CD8-positive, alpha-beta memory T cell (primary cell): ENCODE data around the gene CDS2. TPM values are rescaled to one million over a fixed set of nuclear protein-coding genes. Genes with fewer than 3 reads are reported as not detected.
"Not testable (repeated sequence)": the region's sequence is repeated elsewhere in the genome, so short reads cannot be mapped to it uniquely, and the experiment has no call there.

Source experiments
- CTCF ChIA-PET: fragments of 350-600 bp; sonication (Branson Sonifier 250); formaldehyde crosslinking; loops from one replicate; lab custom pipeline; 2021; ENCODE audit warnings: antibody characterized with exemption; lab: Charles Lee
- POLR2A ChIA-PET: fragments of 350-600 bp; sonication (Branson Sonifier 250); formaldehyde crosslinking; loops from one replicate; lab custom pipeline; 2021; ENCODE audit warnings: antibody characterized with exemption; lab: Charles Lee
- DNase-seq, 5 donors: peaks; one replicate each; pipeline versions ENCODE4 v3.0.0 to v3.0.0-alpha.2; 2020 to 2022; ENCODE audit warnings: mixed read lengths in 1 of 5
- H3K27ac ChIP-seq: one replicate; pipeline ENCODE4 v1.7.0; 2013; ENCODE audit warnings: low read depth, mild to moderate bottlenecking, low read length, moderate library complexity
- H3K27me3 ChIP-seq: 2 replicates; pipeline ENCODE4 v1.7.0; 2013; ENCODE audit warnings: low read length, mild to moderate bottlenecking; ENCODE audit not compliant: insufficient read depth, poor library complexity, severe bottlenecking
- H3K36me3 ChIP-seq: 2 replicates; pipeline ENCODE4 v1.7.0; 2013; ENCODE audit warnings: mild to moderate bottlenecking, low read length, moderate library complexity; ENCODE audit not compliant: insufficient read depth
- H3K4me1 ChIP-seq: 2 replicates; pipeline ENCODE4 v1.7.0; 2013; ENCODE audit warnings: mild to moderate bottlenecking, low read length, moderate library complexity; ENCODE audit not compliant: insufficient read depth
- H3K4me3 ChIP-seq: 2 replicates; pipeline ENCODE4 v1.7.0; 2013; ENCODE audit warnings: mild to moderate bottlenecking, low read length
- H3K9me3 ChIP-seq: 2 replicates; pipeline ENCODE4 v1.7.0; 2013; ENCODE audit warnings: mild to moderate bottlenecking, low read length
- H3K27ac Mint-ChIP-seq, 8 donors: one replicate each; pipeline ENCODE4 v1.8.0; 2020 to 2021; ENCODE audit warnings: mixed read lengths in 8 of 8, mild to moderate bottlenecking in 6 of 8, inconsistent platforms in 3 of 8, moderate library complexity in 3 of 8
- H3K27me3 Mint-ChIP-seq, 2 donors: one replicate each; pipeline ENCODE4 v1.8.0; 2020 to 2021; ENCODE audit warnings: mixed read lengths in 2 of 2, mild to moderate bottlenecking in 1 of 2, moderate library complexity in 1 of 2
- H3K36me3 Mint-ChIP-seq, 3 donors: one replicate each; pipeline ENCODE4 v1.8.0; 2020 to 2021; ENCODE audit warnings: mixed read lengths in 3 of 3, inconsistent platforms in 1 of 3, mild to moderate bottlenecking in 1 of 3
- H3K4me1 Mint-ChIP-seq, 3 donors: one replicate each; pipeline ENCODE4 v1.8.0; 2020 to 2021; ENCODE audit warnings: mixed read lengths in 3 of 3, inconsistent platforms in 1 of 3, mild to moderate bottlenecking in 1 of 3
- H3K4me3 Mint-ChIP-seq, 7 donors: one replicate each; pipeline ENCODE4 v1.8.0; 2020 to 2021; ENCODE audit warnings: mixed read lengths in 7 of 7, mild to moderate bottlenecking in 6 of 7, moderate library complexity in 4 of 7, inconsistent platforms in 2 of 7
- H3K9me3 Mint-ChIP-seq, 5 donors: one replicate each; pipeline ENCODE4 v1.8.0; 2020 to 2022; ENCODE audit warnings: mixed read lengths in 5 of 5, mild to moderate bottlenecking in 3 of 5, moderate library complexity in 2 of 5, inconsistent platforms in 1 of 5
- polyA plus RNA-seq: library from polyadenylated mRNA; unstranded; fragments of 300-500 nt; fragmentation: Illumina TruSeq; gene quantifications from one replicate; pipeline ENCODE4 v1.2.3, GENCODE V29; 2021
- total RNA-seq, 2 experiments: library from RNA; stranded (reverse); gene quantifications; one replicate each; pipeline ENCODE4 v1.2.3, GENCODE V29; 2021

The CDS2 gene
- total and polyA plus RNA-seq, 3 experiments from 2014 or later: 48.3 to 57.3 (median 55.3) TPM

DNA sequence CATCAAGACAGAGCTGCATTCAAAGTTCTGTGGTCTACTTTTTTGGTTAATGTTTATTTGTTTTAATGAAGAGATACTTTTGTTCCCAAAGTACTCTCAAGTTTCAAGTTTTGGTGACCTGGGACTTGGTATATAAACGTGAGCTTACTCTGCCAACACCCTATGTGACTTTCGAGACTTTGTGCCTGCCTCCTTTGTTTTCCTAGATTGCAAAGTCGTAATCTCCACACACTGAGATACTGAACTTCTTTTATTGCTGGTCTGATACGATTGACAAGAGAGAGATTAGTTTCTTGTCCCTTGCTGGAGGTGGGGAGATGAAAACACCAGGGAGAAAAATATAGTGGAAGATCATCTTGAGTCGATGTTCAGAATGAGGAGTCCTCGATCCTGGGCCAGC lies 34.9 kb upstream of the CDS2 start:
- Histone ChIP-seq H3K36me3 (no peaks in the 10 kb centered on the region), H3K4me3 (no peak overlapping the region), H3K4me1 (peaks cover 8% of the 10 kb centered on the region), H3K9me3 (no peaks in the 10 kb centered on the region), H3K27me3 (no peaks in the 10 kb centered on the region), H3K27ac (no peak overlapping the region)
- ChIA-PET CTCF (interaction anchor here (1.1 to 2.0 kb wide), 2 partner anchors 9 to 13 kb away, joined by 3 to 10 read pairs; no protein-coding TSS in a partner anchor), POLR2A (interaction anchor here (0.7 kb wide), 1 partner anchor 179 kb away, joined by 8 read pairs; no protein-coding TSS in a partner anchor)
- Mint-ChIP-seq H3K36me3 (peaks cover 4 to 29% (median 6%) of the 10 kb centered on the region in 3 donors), H3K9me3 (no peaks in the 10 kb centered on the region), H3K4me3 (no peak overlapping the region), H3K27me3 (no peaks in the 10 kb centered on the region), H3K27ac (peak overlapping the region in 6 of 8 donors; percentile 2 to 69 (median 56)), H3K4me1 (peaks cover 11 to 15% (median 13%) of the 10 kb centered on the region in 3 donors)
- DNase-seq: no peak

DNA sequence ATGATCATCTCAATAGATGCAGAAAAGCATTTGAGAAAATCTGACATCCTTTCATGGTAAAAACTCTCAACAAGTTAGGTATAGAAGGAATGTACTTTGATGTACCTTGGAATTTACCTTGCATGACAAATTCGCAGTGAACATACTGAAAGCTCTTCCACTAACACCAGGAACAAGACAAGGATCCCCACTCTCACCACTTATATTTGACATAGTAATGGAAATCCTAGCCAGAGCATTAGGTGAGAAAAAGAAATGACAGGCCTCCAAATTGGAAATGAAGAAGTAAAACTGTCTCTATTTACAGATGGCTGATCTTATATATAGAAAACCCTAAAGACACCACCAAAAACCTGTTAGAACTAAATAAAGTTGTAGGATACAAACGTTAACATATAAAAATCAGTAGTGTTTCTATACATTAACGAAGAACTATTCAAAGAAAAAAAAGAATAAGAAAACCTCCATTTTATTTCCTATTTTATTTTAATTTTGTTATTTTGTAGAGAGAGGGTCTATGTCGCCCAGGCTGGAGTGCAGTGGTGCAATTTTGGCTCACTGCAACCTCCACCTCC lies 34.0 kb upstream of the CDS2 start:
- Mint-ChIP-seq H3K27me3 (no peaks in the 10 kb centered on the region), H3K9me3 (no peaks in the 10 kb centered on the region), H3K4me1 (peaks cover 11 to 15% (median 13%) of the 10 kb centered on the region in 3 donors), H3K4me3 (no peak overlapping the region), H3K36me3 (peaks cover 4 to 34% (median 6%) of the 10 kb centered on the region in 3 donors), H3K27ac (peak overlapping the region in 3 of 8 donors; percentile 30 to 58 (median 55))
- Histone ChIP-seq H3K4me1 (peaks cover 8% of the 10 kb centered on the region), H3K9me3 (no peaks in the 10 kb centered on the region), H3K27ac (no peak overlapping the region), H3K36me3 (no peaks in the 10 kb centered on the region), H3K27me3 (no peaks in the 10 kb centered on the region), H3K4me3 (no peak overlapping the region)
- POLR2A ChIA-PET: interaction anchor here (0.7 kb wide), 1 partner anchor 180 kb away, joined by 8 read pairs; no protein-coding TSS in a partner anchor
- CTCF ChIA-PET: interaction anchor here (2.0 kb wide), 1 partner anchor 8 kb away, joined by 10 read pairs; no protein-coding TSS in a partner anchor
- DNase-seq: no peak

DNA sequence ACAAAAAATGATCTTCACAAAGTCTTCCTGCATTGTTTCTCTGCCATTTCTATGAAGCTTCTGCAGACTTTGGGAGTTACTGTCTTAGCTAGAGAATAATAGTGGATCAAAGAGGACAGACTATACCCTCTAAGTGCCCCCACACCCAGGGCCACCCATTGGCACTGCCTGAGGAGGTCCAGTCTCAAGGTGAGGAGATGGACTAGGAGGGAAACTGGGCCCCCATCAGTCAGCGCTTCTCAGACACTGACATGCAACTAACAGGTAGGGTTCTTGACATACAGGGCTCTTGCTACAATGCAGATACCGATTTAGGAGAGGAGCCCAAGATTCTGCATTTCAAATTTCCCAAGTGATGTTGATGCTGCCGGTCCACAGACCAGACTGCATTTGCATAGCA lies 31.4 kb upstream of the CDS2 start:
- peaks cover 8 to 55% (median 11%) of the 10 kb centered on the region in 3 donors for H3K36me3 Mint-ChIP-seq
- no peak overlapping the region for H3K4me3 Mint-ChIP-seq
- no peaks in the 10 kb centered on the region for H3K27me3 Mint-ChIP-seq
- Histone ChIP-seq H3K27me3 (no peaks in the 10 kb centered on the region), H3K4me3 (no peak overlapping the region), H3K9me3 (no peaks in the 10 kb centered on the region), H3K27ac (no peak overlapping the region), H3K4me1 (peaks cover under 1% of the 10 kb centered on the region), H3K36me3 (peaks cover 6% of the 10 kb centered on the region)
- no peak for DNase-seq
- peaks cover 3 to 4% (median 4%) of the 10 kb centered on the region in 3 donors for H3K4me1 Mint-ChIP-seq
- CTCF ChIA-PET: interaction anchor here (0.7 to 8.0 kb wide), 2 partner anchors 9 to 40 kb away, joined by 3 to 62 read pairs; no protein-coding TSS in a partner anchor
- peak overlapping the region in 3 of 8 donors; percentile 52 to 86 (median 86) for H3K27ac Mint-ChIP-seq
- no peaks in the 10 kb centered on the region for H3K9me3 Mint-ChIP-seq
- POLR2A ChIA-PET: interaction anchor here (0.5 kb wide), 1 partner anchor 57 kb away, joined by 3 read pairs; no protein-coding TSS in a partner anchor

DNA sequence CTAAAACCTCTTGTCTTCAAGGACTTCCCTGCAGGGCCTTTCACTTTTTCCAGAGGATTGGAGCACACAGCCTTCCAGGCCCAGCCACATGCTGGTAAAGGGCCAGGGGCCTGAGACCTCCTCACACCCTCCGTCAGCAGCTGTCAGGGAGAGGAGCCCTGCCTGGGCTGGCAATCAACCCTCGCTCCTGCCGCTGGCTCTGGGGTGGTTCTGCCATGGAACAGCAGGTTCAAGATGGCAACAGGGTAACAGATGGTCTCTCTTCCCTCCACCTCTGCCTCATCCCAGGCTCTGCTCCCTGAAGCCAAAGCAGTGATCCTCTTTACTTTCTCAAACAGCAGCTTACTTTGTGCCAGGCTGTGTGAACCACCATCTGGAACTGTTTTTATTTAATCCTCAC lies 30.9 kb upstream of the CDS2 start:
- Mint-ChIP-seq H3K27me3 (no peaks in the 10 kb centered on the region), H3K4me3 (no peak overlapping the region), H3K9me3 (no peaks in the 10 kb centered on the region), H3K36me3 (peaks cover 12 to 56% (median 14%) of the 10 kb centered on the region in 3 donors), H3K4me1 (peaks cover 6% of the 10 kb centered on the region in 3 donors), H3K27ac (peak overlapping the region in 4 of 8 donors; percentile 20 to 81 (median 50))
- DNase-seq: no peak
- ChIA-PET POLR2A (interaction anchor here (1.1 kb wide), 1 partner anchor 16 kb away, joined by 3 read pairs; no protein-coding TSS in a partner anchor), CTCF (interaction anchor here (0.7 to 8.0 kb wide), 2 partner anchors 10 to 40 kb away, joined by 3 to 62 read pairs; no protein-coding TSS in a partner anchor)
- no peak overlapping the region for H3K27ac ChIP-seq
- H3K9me3 ChIP-seq: no peaks in the 10 kb centered on the region
- no peak overlapping the region for H3K4me3 ChIP-seq
- H3K36me3 ChIP-seq: peaks cover 9% of the 10 kb centered on the region
- H3K27me3 ChIP-seq: no peaks in the 10 kb centered on the region
- peaks cover 5% of the 10 kb centered on the region for H3K4me1 ChIP-seq

DNA sequence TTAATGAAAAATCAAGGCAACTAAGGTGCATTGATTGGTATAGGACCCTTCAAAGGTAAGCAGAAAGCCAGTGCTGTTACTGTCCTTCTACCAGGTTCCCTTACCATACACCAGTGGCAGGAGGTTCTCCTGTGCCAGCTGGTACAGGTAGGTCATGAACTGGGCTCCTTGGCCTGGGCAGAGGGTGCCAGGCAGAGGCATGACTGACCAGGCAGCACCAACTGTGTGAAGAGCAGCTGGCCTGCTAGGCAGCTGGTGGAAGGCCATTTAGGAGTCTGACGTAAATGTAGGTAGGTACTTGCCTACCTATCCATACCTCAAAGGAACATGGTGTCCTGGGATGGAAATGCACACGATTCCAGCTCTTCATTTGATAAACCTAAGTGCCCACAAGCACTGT lies 30.3 kb upstream of the CDS2 start:
- Mint-ChIP-seq H3K27ac (peak overlapping the region in 3 of 8 donors; percentile 20 to 76 (median 47)), H3K4me1 (peaks cover 10% of the 10 kb centered on the region in 3 donors), H3K27me3 (no peaks in the 10 kb centered on the region)

DNA sequence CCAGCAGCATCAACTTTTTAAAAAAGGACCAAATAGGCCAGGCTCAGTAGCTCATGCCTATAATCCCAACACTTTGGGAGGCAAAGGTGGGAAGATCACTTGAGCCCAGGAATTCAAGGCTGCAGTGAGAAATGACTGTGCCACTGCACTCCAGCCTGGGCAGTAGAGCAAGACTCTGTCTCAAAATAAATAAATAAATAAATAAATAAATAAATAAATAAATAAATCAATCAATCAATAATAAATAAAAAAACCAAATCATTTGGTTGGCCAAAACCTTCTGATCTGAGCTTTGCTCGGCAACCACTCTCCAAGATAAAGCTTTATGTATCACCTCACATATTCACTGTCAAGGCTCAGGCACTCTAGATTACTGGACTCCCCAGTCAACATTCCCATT lies 27.8 kb upstream of the CDS2 start:
- H3K4me3 Mint-ChIP-seq, POLR2A ChIA-PET, H3K27me3 ChIP-seq, H3K9me3 ChIP-seq, H3K27ac ChIP-seq, DNase-seq, H3K4me3 ChIP-seq, H3K9me3 Mint-ChIP-seq, H3K27me3 Mint-ChIP-seq: not testable (repeated sequence)
- Mint-ChIP-seq H3K4me1 (peaks cover 10 to 22% (median 17%) of the 10 kb centered on the region in 3 donors), H3K36me3 (peaks cover 14 to 72% (median 19%) of the 10 kb centered on the region in 3 donors), H3K27ac (peak overlapping the region in 5 of 8 donors; percentile 52 to 79 (median 69))
- H3K36me3 ChIP-seq: peaks cover 26% of the 10 kb centered on the region
- peaks cover 11% of the 10 kb centered on the region for H3K4me1 ChIP-seq
- CTCF ChIA-PET: interaction anchor here (0.7 to 8.0 kb wide), 5 partner anchors 22 to 140 kb away, joined by 3 to 62 read pairs (median 4); no protein-coding TSS in a partner anchor

More for the DNA sequence above, 30.3 kb upstream of the CDS2 start:
- H3K36me3 Mint-ChIP-seq: peaks cover 12 to 57% (median 14%) of the 10 kb centered on the region in 3 donors
- H3K9me3 Mint-ChIP-seq: no peaks in the 10 kb centered on the region
- peaks cover 11% of the 10 kb centered on the region for H3K36me3 ChIP-seq
- no peak overlapping the region for H3K4me3 Mint-ChIP-seq
- H3K4me1 ChIP-seq: peaks cover 11% of the 10 kb centered on the region
- no peak overlapping the region for H3K27ac ChIP-seq
- CTCF ChIA-PET: interaction anchor here (0.7 to 8.0 kb wide), 2 partner anchors 10 to 41 kb away, joined by 3 to 62 read pairs; no protein-coding TSS in a partner anchor
- H3K27me3 ChIP-seq: no peaks in the 10 kb centered on the region
- POLR2A ChIA-PET: interaction anchor here (1.1 kb wide), 1 partner anchor 17 kb away, joined by 3 read pairs; no protein-coding TSS in a partner anchor
- no peaks in the 10 kb centered on the region for H3K9me3 ChIP-seq
- H3K4me3 ChIP-seq: no peak overlapping the region
- DNase-seq: no peak

GRCh38 chr20:5099909-5100308 lies 26.9 kb upstream of the CDS2 start:
- H3K9me3 Mint-ChIP-seq, H3K27ac ChIP-seq, H3K9me3 ChIP-seq, H3K4me3 ChIP-seq, POLR2A ChIA-PET, H3K4me3 Mint-ChIP-seq, H3K27me3 ChIP-seq, H3K27ac Mint-ChIP-seq, H3K27me3 Mint-ChIP-seq, DNase-seq: not testable (repeated sequence)
- Histone ChIP-seq H3K4me1 (peaks cover 11% of the 10 kb centered on the region), H3K36me3 (peaks cover 26% of the 10 kb centered on the region)
- CTCF ChIA-PET: interaction anchor here (0.6 to 8.0 kb wide), 12 partner anchors 14 to 351 kb away, joined by 3 to 62 read pairs (median 4); no protein-coding TSS in a partner anchor
- Mint-ChIP-seq H3K36me3 (peaks cover 20 to 79% (median 26%) of the 10 kb centered on the region in 3 donors), H3K4me1 (peaks cover 10 to 22% (median 22%) of the 10 kb centered on the region in 3 donors)
